ENCODE data around the gene SLC41A2. TPM values are rescaled to one million over a fixed set of nuclear protein-coding genes. Genes with fewer than 3 reads are reported as not detected.

SLC41A2 gene
- total and polyA plus RNA-seq, 2 of the 4 experiments (the other 2 are of a cell fraction), result 1.5 to 6.8 TPM

DNA sequence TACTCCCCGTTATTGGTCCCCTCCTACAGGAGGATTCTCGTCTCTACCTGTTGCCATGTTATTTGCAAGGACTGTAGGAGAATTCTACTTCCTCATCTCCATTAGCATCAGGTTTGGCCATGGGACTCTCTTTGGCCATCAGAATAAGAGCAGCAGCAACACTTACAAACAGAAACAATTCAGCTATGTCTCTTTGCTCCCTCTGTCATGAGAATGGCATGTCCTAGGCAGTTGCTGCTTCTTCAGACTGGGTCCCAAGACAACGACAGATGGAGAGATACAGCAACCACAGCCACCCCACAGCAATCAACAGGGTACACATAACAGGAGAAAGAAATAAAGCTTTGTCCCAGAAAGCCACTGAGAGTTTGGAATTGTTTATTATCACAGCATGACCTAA is 19.7 kb downstream of the SLC41A2 start:
- no peak for TF ChIP-seq MXI1 (IDR thresholded peaks at IDR 0.05; ENCODE audit: borderline replicate concordance, low read depth, low read length)
- TF ChIP-seq, protein P1, sequence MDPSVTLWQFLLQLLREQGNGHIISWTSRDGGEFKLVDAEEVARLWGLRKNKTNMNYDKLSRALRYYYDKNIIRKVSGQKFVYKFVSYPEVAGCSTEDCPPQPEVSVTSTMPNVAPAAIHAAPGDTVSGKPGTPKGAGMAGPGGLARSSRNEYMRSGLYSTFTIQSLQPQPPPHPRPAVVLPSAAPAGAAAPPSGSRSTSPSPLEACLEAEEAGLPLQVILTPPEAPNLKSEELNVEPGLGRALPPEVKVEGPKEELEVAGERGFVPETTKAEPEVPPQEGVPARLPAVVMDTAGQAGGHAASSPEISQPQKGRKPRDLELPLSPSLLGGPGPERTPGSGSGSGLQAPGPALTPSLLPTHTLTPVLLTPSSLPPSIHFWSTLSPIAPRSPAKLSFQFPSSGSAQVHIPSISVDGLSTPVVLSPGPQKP (IDR thresholded peaks at IDR 0.05; ENCODE audit: borderline replicate concordance, low read depth, low read length), result no peak
- TF ChIP-seq RAD21 (IDR thresholded peaks at IDR 0.05; ENCODE audit: low read length), result no peak
- TF ChIP-seq, protein P2, sequence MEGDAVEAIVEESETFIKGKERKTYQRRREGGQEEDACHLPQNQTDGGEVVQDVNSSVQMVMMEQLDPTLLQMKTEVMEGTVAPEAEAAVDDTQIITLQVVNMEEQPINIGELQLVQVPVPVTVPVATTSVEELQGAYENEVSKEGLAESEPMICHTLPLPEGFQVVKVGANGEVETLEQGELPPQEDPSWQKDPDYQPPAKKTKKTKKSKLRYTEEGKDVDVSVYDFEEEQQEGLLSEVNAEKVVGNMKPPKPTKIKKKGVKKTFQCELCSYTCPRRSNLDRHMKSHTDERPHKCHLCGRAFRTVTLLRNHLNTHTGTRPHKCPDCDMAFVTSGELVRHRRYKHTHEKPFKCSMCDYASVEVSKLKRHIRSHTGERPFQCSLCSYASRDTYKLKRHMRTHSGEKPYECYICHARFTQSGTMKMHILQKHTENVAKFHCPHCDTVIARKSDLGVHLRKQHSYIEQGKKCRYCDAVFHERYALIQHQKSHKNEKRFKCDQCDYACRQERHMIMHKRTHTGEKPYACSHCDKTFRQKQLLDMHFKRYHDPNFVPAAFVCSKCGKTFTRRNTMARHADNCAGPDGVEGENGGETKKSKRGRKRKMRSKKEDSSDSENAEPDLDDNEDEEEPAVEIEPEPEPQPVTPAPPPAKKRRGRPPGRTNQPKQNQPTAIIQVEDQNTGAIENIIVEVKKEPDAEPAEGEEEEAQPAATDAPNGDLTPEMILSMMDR (conservative IDR thresholded peaks at IDR 0.05; ENCODE audit: low read depth, low read length), result no peak
- no peak for TF ChIP-seq CHD1 (IDR thresholded peaks at IDR 0.05; ENCODE audit: low read depth, low read length)
- TF ChIP-seq SMC3 (IDR thresholded peaks at IDR 0.05; ENCODE audit: low read depth, low read length), result no peak
- no peak for TF ChIP-seq FOS (IDR thresholded peaks at IDR 0.05; ENCODE audit: low read depth, low read length)
- no peak for TF ChIP-seq POLR2A (IDR thresholded peaks at IDR 0.05; ENCODE audit: low read depth, low read length)
- no peak for TF ChIP-seq MAZ (IDR thresholded peaks at IDR 0.05; ENCODE audit: borderline replicate concordance, low read depth, low read length)
- no peak for TF ChIP-seq RFX5 (IDR thresholded peaks at IDR 0.05; ENCODE audit: low read depth, low read length)
- no peak for TF ChIP-seq USF2 (IDR thresholded peaks at IDR 0.05; ENCODE audit: low read depth, low read length)
- no peak for TF ChIP-seq CEBPB (IDR thresholded peaks at IDR 0.05; ENCODE audit: low read depth, low read length)
- TF ChIP-seq MAFK (IDR thresholded peaks at IDR 0.05; ENCODE audit: low read depth, low read length), result no peak
- no peak for TF ChIP-seq NFE2L2 (IDR thresholded peaks at IDR 0.05; ENCODE audit: low read depth, low read length)
- no peak for TF ChIP-seq RCOR1 (IDR thresholded peaks at IDR 0.05; ENCODE audit: insufficient replicate concordance, low read length)
- no peak for TF ChIP-seq BHLHE40 (IDR thresholded peaks at IDR 0.05; ENCODE audit: low read depth, low read length)
- POLR2A ChIA-PET (ENCODE audit: unreplicated experiment), result no interaction called here

More for the DNA sequence above, 19.7 kb downstream of the SLC41A2 start:
- Histone ChIP-seq H3K4ac (ENCODE audit: low read depth, low read length) (no peak overlapping the region), H3K56ac (ENCODE audit: extremely low read depth, insufficient read depth, low read length) (no peak overlapping the region), H3K27ac (ENCODE audit: insufficient read depth, low read length) (no peak overlapping the region), H3K4me2 (ENCODE audit: low read depth, low read length) (peak overlapping the region; percentile 16; the same call in 1 of the 2 replicates), H3K9me3 (ENCODE audit: control insufficient read depth, insufficient read depth, low read length) (peaks cover 2% of the 10 kb centered on the region), H3K14ac (replicated peaks; ENCODE audit: low read depth, low read length) (no peak overlapping the region; the same call in 1 of the 2 replicates), H2AFZ (replicated peaks; ENCODE audit: low read length, poor library complexity) (no peak overlapping the region), H3K23ac (ENCODE audit: low read depth, low read length) (no peak overlapping the region; the same call in 1 of the 2 replicates), H3K9ac (ENCODE audit: low read depth, low read length) (no peak overlapping the region), H4K8ac (ENCODE audit: low read depth in 2 of 2, low read length in 2 of 2) (no peak overlapping the region), H4K91ac (ENCODE audit: insufficient read depth, low read depth, low read length) (no peak overlapping the region), H4K5ac (ENCODE audit: low read depth, low read length) (no peak overlapping the region), H2AK5ac (ENCODE audit: low read depth, low read length) (no peak overlapping the region), H3K18ac (ENCODE audit: low read depth, low read length) (no peak overlapping the region), H3K4me1 (ENCODE audit: control insufficient read depth, insufficient read depth, low read length) (peaks cover 3% of the 10 kb centered on the region), H4K20me1 (ENCODE audit: insufficient read depth, low read length) (no peaks in the 10 kb centered on the region), H3K27me3 (ENCODE audit: control insufficient read depth, insufficient read depth, low read length) (peaks cover 2% of the 10 kb centered on the region; the same call in 1 of the 2 replicates), H3K9me1 (ENCODE audit: insufficient read depth, low read length) (0 out of 2 replicates have a peak, but pooled peaks cover 4% of the 10 kb centered on the region), H3K4me3 (ENCODE audit: insufficient read depth, low read depth, low read length) (no peak overlapping the region), H3K79me1 (ENCODE audit: low read depth in 1 of 2, low read length in 2 of 2) (no peaks in the 10 kb centered on the region; a peak in 1 of 4 replicates), H2AK9ac (replicated peaks; ENCODE audit: low read depth, low read length, poor library complexity) (no peak overlapping the region), H2BK15ac (ENCODE audit: low read depth, low read length) (no peak overlapping the region), H3K36me3 (ENCODE audit: control insufficient read depth, insufficient read depth, low read length) (no peaks in the 10 kb centered on the region), H2BK120ac (ENCODE audit: low read depth, low read length) (no peak overlapping the region), H2BK20ac (ENCODE audit: low read depth, low read length) (peak overlapping the region; percentile 9; the same call in 1 of the 2 replicates), H2BK5ac (ENCODE audit: low read depth, low read length, poor library complexity, severe bottlenecking) (no peak overlapping the region)
- no CpG with 5 or more reads among the region's 3 CpGs for WGBS, 2 experiments (ENCODE audit: extremely low coverage in 2 of 2, insufficient read length in 1 of 2)
- DNase-seq (peak; percentile 30), ATAC-seq (ENCODE audit: low read depth) (peak; percentile 79)
- CTCF ChIA-PET, result no interaction called here
- dilution Hi-C loops (cut with HindIII; ENCODE audit: low sequenced_read_pairs, unreplicated experiment), result no loop called here
- in situ Hi-C loops (cut with MboI; ENCODE audit: low sequenced_read_pairs), result no loop called here
- BruUV-seq (replicated peaks), result no TSS peak
- intact Hi-C loops (cut with micrococcal nuclease), result no loop called here
